ENCODE results near the gene AKAP5. TPM values are rescaled to one million over a fixed set of nuclear protein-coding genes. Genes with fewer than 3 reads are reported as not detected.

AKAP5 gene
- polyA plus RNA-seq, 1 of the 3 experiments (the other 2 are of a cell fraction): 0.28 TPM

DNA sequence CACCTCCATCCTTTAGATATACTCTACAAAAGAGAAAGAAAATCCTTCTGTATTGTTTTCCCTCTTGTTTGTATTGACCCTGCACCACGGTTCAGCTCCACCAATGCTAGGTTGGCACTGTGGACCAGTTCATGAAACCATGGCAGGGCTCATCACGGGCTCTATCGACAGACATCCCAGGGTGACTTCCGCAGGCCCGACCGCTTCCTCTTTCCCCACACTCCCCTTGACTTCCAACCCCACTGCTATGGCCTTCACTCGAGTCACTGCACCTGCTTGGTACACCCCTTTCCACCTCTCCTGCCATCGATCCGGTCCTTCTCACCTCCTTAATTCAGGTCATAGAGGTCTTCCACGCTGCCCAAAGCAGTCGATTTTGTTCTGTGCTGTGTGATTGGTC is 21.2 kb upstream of the AKAP5 start:
- H3K9me3 ChIP-seq: no peaks in the 10 kb centered on the region
- DNase-seq: no peak
- peaks cover 21 to 24% of the 10 kb centered on the region in 2 experiments for H3K4me1 ChIP-seq (ENCODE audit: control insufficient read depth in 1 of 2, insufficient read depth in 2 of 2, low read depth in 1 of 2, low read length in 1 of 2)
- CTCF ChIA-PET: interaction anchor here (1.3 to 3.3 kb wide), 6 partner anchors 9 to 67 kb away, joined by 3 to 24 read pairs (median 6); no protein-coding TSS in a partner anchor
- no peak overlapping the region for H3K4me2 ChIP-seq
- peaks cover 16% of the 10 kb centered on the region for H3F3A ChIP-seq (replicated peaks; ENCODE audit: insufficient read depth)
- H3K9ac ChIP-seq: no peak overlapping the region
- no peaks in the 10 kb centered on the region for H4K20me1 ChIP-seq (ENCODE audit: insufficient read depth)
- TF ChIP-seq POLR2AphosphoS5 (IDR thresholded peaks at IDR 0.05; ENCODE audit: low read depth, low read length) (no peak), YY1 (IDR thresholded peaks at IDR 0.05; ENCODE audit: low read depth) (no peak), ELF1 (IDR thresholded peaks at IDR 0.05) (no peak), FOXJ3 (CRISPR knock-in tag; IDR thresholded peaks at IDR 0.05) (no peak), GATA2 (CRISPR knock-in tag; IDR thresholded peaks at IDR 0.05) (no peak), GABPA (IDR thresholded peaks at IDR 0.05; ENCODE audit: low read depth) (no peak), RXRA (IDR thresholded peaks at IDR 0.05; ENCODE audit: borderline replicate concordance, low read depth) (no peak), RFX5 (IDR thresholded peaks at IDR 0.05; ENCODE audit: low read length) (no peak), NRF1 (IDR thresholded peaks at IDR 0.05; ENCODE audit: low read depth, low read length) (no peak), TCF12 (IDR thresholded peaks at IDR 0.05) (no peak), MEF2A (IDR thresholded peaks at IDR 0.05; ENCODE audit: borderline replicate concordance, low read depth) (no peak), FOSL2 (IDR thresholded peaks at IDR 0.05; ENCODE audit: borderline replicate concordance, low read depth) (no peak), MXI1 (IDR thresholded peaks at IDR 0.05; ENCODE audit: low read depth, low read length) (no peak)
- TF ChIP-seq, protein P1, sequence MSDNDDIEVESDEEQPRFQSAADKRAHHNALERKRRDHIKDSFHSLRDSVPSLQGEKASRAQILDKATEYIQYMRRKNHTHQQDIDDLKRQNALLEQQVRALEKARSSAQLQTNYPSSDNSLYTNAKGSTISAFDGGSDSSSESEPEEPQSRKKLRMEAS (IDR thresholded peaks at IDR 0.05; ENCODE audit: low read depth): no peak
- TF ChIP-seq, protein P2, sequence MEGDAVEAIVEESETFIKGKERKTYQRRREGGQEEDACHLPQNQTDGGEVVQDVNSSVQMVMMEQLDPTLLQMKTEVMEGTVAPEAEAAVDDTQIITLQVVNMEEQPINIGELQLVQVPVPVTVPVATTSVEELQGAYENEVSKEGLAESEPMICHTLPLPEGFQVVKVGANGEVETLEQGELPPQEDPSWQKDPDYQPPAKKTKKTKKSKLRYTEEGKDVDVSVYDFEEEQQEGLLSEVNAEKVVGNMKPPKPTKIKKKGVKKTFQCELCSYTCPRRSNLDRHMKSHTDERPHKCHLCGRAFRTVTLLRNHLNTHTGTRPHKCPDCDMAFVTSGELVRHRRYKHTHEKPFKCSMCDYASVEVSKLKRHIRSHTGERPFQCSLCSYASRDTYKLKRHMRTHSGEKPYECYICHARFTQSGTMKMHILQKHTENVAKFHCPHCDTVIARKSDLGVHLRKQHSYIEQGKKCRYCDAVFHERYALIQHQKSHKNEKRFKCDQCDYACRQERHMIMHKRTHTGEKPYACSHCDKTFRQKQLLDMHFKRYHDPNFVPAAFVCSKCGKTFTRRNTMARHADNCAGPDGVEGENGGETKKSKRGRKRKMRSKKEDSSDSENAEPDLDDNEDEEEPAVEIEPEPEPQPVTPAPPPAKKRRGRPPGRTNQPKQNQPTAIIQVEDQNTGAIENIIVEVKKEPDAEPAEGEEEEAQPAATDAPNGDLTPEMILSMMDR (IDR thresholded peaks at IDR 0.05): no peak
- TF ChIP-seq, protein P3, sequence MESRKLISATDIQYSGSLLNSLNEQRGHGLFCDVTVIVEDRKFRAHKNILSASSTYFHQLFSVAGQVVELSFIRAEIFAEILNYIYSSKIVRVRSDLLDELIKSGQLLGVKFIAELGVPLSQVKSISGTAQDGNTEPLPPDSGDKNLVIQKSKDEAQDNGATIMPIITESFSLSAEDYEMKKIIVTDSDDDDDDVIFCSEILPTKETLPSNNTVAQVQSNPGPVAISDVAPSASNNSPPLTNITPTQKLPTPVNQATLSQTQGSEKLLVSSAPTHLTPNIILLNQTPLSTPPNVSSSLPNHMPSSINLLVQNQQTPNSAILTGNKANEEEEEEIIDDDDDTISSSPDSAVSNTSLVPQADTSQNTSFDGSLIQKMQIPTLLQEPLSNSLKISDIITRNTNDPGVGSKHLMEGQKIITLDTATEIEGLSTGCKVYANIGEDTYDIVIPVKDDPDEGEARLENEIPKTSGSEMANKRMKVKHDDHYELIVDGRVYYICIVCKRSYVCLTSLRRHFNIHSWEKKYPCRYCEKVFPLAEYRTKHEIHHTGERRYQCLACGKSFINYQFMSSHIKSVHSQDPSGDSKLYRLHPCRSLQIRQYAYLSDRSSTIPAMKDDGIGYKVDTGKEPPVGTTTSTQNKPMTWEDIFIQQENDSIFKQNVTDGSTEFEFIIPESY (IDR thresholded peaks at IDR 0.05; ENCODE audit: borderline replicate concordance, low read depth): no peak
- TF ChIP-seq, protein P4, sequence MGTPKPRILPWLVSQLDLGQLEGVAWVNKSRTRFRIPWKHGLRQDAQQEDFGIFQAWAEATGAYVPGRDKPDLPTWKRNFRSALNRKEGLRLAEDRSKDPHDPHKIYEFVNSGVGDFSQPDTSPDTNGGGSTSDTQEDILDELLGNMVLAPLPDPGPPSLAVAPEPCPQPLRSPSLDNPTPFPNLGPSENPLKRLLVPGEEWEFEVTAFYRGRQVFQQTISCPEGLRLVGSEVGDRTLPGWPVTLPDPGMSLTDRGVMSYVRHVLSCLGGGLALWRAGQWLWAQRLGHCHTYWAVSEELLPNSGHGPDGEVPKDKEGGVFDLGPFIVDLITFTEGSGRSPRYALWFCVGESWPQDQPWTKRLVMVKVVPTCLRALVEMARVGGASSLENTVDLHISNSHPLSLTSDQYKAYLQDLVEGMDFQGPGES (IDR thresholded peaks at IDR 0.05; ENCODE audit: low read depth, low read length): no peak
- no peaks in the 10 kb centered on the region for H3K79me2 ChIP-seq (ENCODE audit: insufficient read depth)
- H3K9me2 ChIP-seq: no peaks in the 10 kb centered on the region
- 96% methylated on average over 10 of the region's 11 CpGs for WGBS (ENCODE audit: low lambda C conversion rate)
- H3K36me3 ChIP-seq (replicated peaks in 1 of 2; ENCODE audit: control insufficient read depth in 1 of 2, insufficient read depth in 2 of 2, low read length in 1 of 2): peaks cover 7 to 24% of the 10 kb centered on the region in 2 experiments
- POLR2A ChIA-PET: no interaction called here
- H3K27me3 ChIP-seq (ENCODE audit: insufficient read depth): no peaks in the 10 kb centered on the region
- H3K4me3 ChIP-seq (ENCODE audit: low read depth in 2 of 2, low read length in 1 of 2): no peak overlapping the region
- no peak overlapping the region for H2AFZ ChIP-seq (ENCODE audit: low read depth)
- peak overlapping the region in 1 of 2 experiments; percentile 94; a peak in 1 of 4 replicates for H3K27ac ChIP-seq (ENCODE audit: low read depth in 2 of 2, low read length in 1 of 2)
